NCI-H146 (cell line): ENCODE measurements around the gene NPC1.
A peak's percentile ranks its signal among the peaks of the same experiment; 100 is the strongest.
"Not testable (repeated sequence)": the region's sequence is repeated elsewhere in the genome, so short reads cannot be mapped to it uniquely, and the experiment has no call there.

Experiments used
- DNase-seq: peaks from one replicate; lab custom pipeline; 2025; lab: John Stamatoyannopoulos, UW

Gene NPC1

GRCh38 chr18:23586249-23587196, at the start of gene NPC1:
NPC1 (minus strand) TSS chr18:23586506; CDS start chr18:23586343, 163 bp downstream.
- DNase-seq = peak; percentile 98

GRCh38 chr18:23636071-23636399, 49.7 kb upstream of the NPC1 start:
- DNase-seq = no peak

GRCh38 chr18:23635283-23636070, 49.2 kb upstream of the NPC1 start:
- peak; percentile 19 for DNase-seq

- no peak for DNase-seq
Observed at GRCh38 chr18:23634692-23635091, 48.4 kb upstream of the NPC1 start.

- no peak for DNase-seq
Observed at GRCh38 chr18:23632615-23633014, 46.3 kb upstream of the NPC1 start.

GRCh38 chr18:23631746-23632145, 45.4 kb upstream of the NPC1 start:
- peak; percentile 75 for DNase-seq

GRCh38 chr18:23631312-23631711, 45.0 kb upstream of the NPC1 start:
- no peak for DNase-seq

GRCh38 chr18:23629444-23629946, 43.2 kb upstream of the NPC1 start:
- DNase-seq = peak; percentile 52

GRCh38 chr18:23627970-23628369, 41.7 kb upstream of the NPC1 start:
- DNase-seq = no peak

- no peak for DNase-seq
Observed at GRCh38 chr18:23627321-23627720, 41.0 kb upstream of the NPC1 start.

GRCh38 chr18:23626451-23627279, 40.4 kb upstream of the NPC1 start:
- DNase-seq = no peak

- DNase-seq = no peak
Observed at GRCh38 chr18:23623040-23623439, 36.7 kb upstream of the NPC1 start.

GRCh38 chr18:23619388-23619881, 33.1 kb upstream of the NPC1 start:
- peak; percentile 52 for DNase-seq

GRCh38 chr18:23618862-23619387, 32.6 kb upstream of the NPC1 start:
- peak; percentile 64 for DNase-seq

- no peak for DNase-seq
Observed at GRCh38 chr18:23617412-23618014, 31.2 kb upstream of the NPC1 start.

GRCh38 chr18:23616258-23616657, 30.0 kb upstream of the NPC1 start:
- DNase-seq = no peak

GRCh38 chr18:23614891-23615290, 28.6 kb upstream of the NPC1 start:
- no peak for DNase-seq

GRCh38 chr18:23614413-23614812, 28.1 kb upstream of the NPC1 start:
- DNase-seq = no peak

GRCh38 chr18:23613091-23613475, 26.8 kb upstream of the NPC1 start:
- DNase-seq = not testable (repeated sequence)

- DNase-seq = no peak
Observed at GRCh38 chr18:23612434-23613090, 26.3 kb upstream of the NPC1 start.
